Smooth muscle cell (in vitro differentiated cells): ENCODE measurements around the gene SOX2. TPM values are rescaled to one million over a fixed set of nuclear protein-coding genes. Genes with fewer than 3 reads are reported as not detected.

ENCODE experiments used
- polyA plus RNA-seq: library from polyadenylated mRNA; unstranded; fragments of >200 nt; fragmentation: Nextera tagmentation; extraction: Ambion mirVana; gene quantifications from 2 replicates; pipeline ENCODE4 v1.2.1, GENCODE V29; 2016
- small RNA-seq: library from RNA; depleted of rRNA; stranded (forward); fragments of <200 nt; gene quantifications from one replicate; pipeline ENCODE3, GENCODE V24; 2014
- total RNA-seq: library from RNA; depleted of rRNA; stranded (reverse); fragments of >200 nt; gene quantifications from 2 replicates; pipeline ENCODE4 v1.2.3, GENCODE V29; 2014

The SOX2 gene
- total and polyA plus RNA-seq, 2 experiments from 2014 or later, result not detected

Small RNA genes lying within 50 kb of the gene (small RNA-seq; reads per million reads assigned to genes)
- gene RF01954, result not detected
